ENCODE data around the gene ASTN1.

ASTN1 gene

DNA sequence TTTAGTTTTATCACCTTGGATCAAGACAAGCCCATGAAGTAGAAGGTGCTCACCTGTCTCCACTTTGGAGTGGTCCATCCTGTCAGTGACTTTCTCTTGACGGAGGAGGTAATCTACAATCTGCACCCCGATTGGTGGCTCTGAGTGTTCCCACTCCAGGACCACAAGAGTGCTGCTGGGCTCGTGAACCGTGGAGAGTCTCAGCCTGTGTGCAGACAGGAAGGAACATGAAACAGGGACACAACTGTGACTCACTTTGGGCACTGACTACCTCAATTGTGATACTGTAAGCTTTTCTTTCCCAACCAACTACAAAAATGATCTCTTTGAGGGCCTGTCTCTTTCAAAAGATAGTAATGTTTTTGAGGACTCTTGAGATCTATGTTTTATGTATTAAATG is 280.2 kb downstream of the ASTN1 start:
- no peaks in the 10 kb centered on the region for H3K9me3 ChIP-seq (ENCODE audit: control insufficient read depth in 1 of 2, low read length in 2 of 2)
- H3K27ac ChIP-seq (ENCODE audit: low read length) = no peak overlapping the region
- no peaks in the 10 kb centered on the region for H3K27me3 ChIP-seq (ENCODE audit: low read depth, low read length)
- H3K4me1 ChIP-seq (ENCODE audit: control insufficient read depth in 1 of 2, insufficient read depth in 2 of 2, low read length in 2 of 2) = no peaks in the 10 kb centered on the region
- no peaks in the 10 kb centered on the region for H3K36me3 ChIP-seq (ENCODE audit: control insufficient read depth in 1 of 2, insufficient read depth in 2 of 2, low read length in 2 of 2)
- no peak overlapping the region for H3K4me3 ChIP-seq (ENCODE audit: low read depth in 1 of 2, low read length in 2 of 2)

DNA sequence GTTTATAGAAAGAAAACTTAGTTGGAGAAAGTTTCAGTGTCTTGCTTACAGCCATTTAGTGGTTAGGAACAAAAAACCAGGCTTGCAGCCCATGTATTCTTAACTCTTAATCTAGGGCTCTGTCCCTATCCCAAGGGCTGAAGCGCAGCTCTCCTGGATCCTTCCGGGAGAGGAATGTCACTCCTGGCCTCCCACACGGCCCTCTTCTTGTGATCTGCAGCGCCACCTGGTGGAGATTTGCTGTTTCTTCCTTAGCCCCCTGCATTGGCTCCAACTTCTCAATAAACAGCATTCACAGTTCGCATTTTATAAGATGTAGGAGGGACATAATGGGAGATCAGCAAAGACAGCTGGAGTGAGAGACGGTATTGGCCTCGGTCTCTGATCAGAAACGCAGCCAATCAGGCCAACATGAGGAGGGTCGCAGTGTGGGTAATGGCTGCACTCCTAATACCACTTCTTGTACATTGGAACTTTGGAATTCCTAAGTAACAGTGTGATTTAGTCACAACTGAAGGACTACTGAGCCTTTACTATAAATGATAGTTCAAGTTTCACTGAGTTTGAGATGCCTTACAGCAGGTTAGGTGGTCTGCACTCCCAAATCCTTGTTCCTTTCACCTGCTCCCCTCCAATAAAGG is 283.4 kb downstream of the ASTN1 start:
- Histone ChIP-seq H3K4me1 (ENCODE audit: control insufficient read depth in 1 of 2, insufficient read depth in 2 of 2, low read length in 2 of 2) (no peaks in the 10 kb centered on the region), H3K4me3 (ENCODE audit: low read depth in 1 of 2, low read length in 2 of 2) (no peak overlapping the region), H3K27me3 (ENCODE audit: low read depth, low read length) (no peaks in the 10 kb centered on the region), H3K9me3 (ENCODE audit: control insufficient read depth in 1 of 2, low read length in 2 of 2) (no peaks in the 10 kb centered on the region), H3K27ac (ENCODE audit: low read length) (no peak overlapping the region), H3K36me3 (ENCODE audit: control insufficient read depth in 1 of 2, insufficient read depth in 2 of 2, low read length in 2 of 2) (no peaks in the 10 kb centered on the region)

DNA sequence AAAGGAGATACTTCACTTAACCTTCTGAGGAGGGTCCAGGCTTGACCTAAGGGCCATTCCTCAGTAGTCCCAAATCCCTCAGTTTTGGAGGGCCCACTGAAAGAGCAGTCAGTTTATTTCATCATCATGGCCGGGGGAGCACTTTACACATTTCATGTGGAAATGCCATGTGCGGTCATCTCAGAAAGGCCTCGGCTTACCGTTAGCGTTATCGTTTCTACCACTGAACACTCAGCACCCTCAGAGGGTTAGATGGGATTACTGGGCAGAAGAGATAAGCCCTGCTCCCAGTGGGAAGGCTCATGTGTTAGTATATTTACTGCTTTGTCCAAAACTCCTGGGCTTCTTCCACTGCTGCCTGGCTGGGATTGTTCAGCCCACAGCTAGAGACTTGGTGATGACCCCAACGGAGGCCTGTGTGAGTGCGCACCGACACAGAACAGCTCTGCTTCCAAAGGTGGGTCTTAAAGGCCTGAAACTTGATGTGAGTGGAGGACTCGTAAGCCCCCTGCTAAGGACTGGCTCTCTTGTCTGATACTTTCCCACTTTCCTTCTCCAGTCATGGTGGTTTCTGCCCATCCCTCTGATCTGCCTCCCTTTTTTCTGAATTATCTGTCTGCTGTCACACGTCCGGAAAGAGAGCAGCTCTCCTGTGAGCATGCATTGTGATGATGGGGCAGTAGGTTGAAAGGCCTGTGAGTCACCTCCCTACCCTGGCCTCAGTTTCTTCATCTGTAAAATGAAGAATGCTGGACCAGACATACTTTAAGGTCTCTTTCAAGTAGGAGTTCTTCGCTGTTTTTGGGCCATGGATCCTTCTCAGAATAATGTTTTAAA is 284.5 kb downstream of the ASTN1 start:
- Histone ChIP-seq H3K9me3 (ENCODE audit: control insufficient read depth in 1 of 2, low read length in 2 of 2) (no peaks in the 10 kb centered on the region), H3K4me3 (ENCODE audit: low read depth in 1 of 2, low read length in 2 of 2) (no peak overlapping the region), H3K36me3 (ENCODE audit: control insufficient read depth in 1 of 2, insufficient read depth in 2 of 2, low read length in 2 of 2) (no peaks in the 10 kb centered on the region), H3K4me1 (ENCODE audit: control insufficient read depth in 1 of 2, insufficient read depth in 2 of 2, low read length in 2 of 2) (no peaks in the 10 kb centered on the region), H3K27me3 (ENCODE audit: low read depth, low read length) (no peaks in the 10 kb centered on the region), H3K27ac (ENCODE audit: low read length) (no peak overlapping the region)

DNA sequence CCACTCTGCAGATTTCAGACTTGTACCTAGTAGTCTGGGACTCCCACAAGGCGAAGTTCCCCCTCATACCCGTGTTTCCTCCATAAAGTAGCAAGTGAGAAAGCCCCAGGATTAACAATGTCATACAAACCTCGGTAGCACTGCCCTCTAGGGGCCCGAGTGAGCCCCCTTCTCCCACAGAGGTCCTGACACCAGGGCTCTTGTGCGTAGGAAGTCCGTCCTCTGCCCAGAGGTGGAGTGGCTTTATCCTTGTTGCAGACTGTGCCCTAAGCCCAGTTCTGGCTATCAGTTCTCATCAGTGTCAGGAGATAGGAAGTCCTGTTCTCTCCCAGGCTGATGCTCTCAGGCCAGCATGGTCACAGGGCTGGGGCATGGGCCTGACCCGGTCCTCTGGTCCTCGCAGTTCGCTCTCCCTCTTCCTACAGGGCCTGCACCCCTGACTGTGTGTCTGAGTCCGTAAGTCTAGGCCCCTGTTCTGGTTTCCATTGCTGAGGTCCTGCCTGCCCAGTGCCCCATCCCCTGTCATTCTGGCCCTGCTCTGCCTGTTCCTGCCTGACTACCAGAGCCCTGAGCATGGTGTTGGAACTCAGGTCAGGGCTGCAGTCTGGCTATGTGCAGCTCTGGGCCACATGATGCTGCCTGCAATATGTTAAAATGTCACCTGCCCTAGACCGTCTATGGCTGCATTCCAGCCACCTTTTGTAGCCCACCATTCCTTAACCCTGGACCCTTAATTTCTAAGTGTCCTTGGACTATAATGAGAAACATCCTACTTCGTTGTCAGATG is 285.6 kb downstream of the ASTN1 start:
- no peaks in the 10 kb centered on the region for H3K4me1 ChIP-seq (ENCODE audit: control insufficient read depth in 1 of 2, insufficient read depth in 2 of 2, low read length in 2 of 2)
- no peaks in the 10 kb centered on the region for H3K9me3 ChIP-seq (ENCODE audit: control insufficient read depth in 1 of 2, low read length in 2 of 2)
- H3K27me3 ChIP-seq (ENCODE audit: low read depth, low read length) = no peaks in the 10 kb centered on the region
- H3K27ac ChIP-seq (ENCODE audit: low read length) = no peak overlapping the region
- H3K36me3 ChIP-seq (ENCODE audit: control insufficient read depth in 1 of 2, insufficient read depth in 2 of 2, low read length in 2 of 2) = no peaks in the 10 kb centered on the region
- no peak overlapping the region for H3K4me3 ChIP-seq (ENCODE audit: low read depth in 1 of 2, low read length in 2 of 2)

DNA sequence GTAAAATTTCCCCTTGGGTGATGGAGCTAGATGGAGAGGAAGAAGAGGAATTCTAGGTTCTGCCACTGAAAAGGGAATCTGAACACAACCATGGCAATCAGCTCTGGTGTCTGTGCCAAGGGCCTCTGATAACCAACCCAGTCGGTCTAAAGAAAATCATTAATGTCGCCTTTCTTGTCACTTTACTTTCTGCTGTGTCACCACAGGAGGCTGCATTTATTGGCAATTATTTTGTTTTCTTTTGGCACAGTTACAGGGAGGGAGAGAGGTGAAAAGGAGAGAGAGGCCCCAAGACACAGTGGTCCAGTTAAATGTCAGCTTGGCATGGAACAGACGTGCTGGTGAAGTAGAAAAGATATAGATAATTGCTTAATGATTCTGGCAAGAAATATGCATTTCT is 287.0 kb downstream of the ASTN1 start:
- Histone ChIP-seq H3K36me3 (ENCODE audit: control insufficient read depth in 1 of 2, insufficient read depth in 2 of 2, low read length in 2 of 2) (no peaks in the 10 kb centered on the region), H3K27me3 (ENCODE audit: low read depth, low read length) (no peaks in the 10 kb centered on the region), H3K4me3 (ENCODE audit: low read depth in 1 of 2, low read length in 2 of 2) (no peak overlapping the region), H3K9me3 (ENCODE audit: control insufficient read depth in 1 of 2, low read length in 2 of 2) (no peaks in the 10 kb centered on the region), H3K27ac (ENCODE audit: low read length) (no peak overlapping the region), H3K4me1 (ENCODE audit: control insufficient read depth in 1 of 2, insufficient read depth in 2 of 2, low read length in 2 of 2) (no peaks in the 10 kb centered on the region)

DNA sequence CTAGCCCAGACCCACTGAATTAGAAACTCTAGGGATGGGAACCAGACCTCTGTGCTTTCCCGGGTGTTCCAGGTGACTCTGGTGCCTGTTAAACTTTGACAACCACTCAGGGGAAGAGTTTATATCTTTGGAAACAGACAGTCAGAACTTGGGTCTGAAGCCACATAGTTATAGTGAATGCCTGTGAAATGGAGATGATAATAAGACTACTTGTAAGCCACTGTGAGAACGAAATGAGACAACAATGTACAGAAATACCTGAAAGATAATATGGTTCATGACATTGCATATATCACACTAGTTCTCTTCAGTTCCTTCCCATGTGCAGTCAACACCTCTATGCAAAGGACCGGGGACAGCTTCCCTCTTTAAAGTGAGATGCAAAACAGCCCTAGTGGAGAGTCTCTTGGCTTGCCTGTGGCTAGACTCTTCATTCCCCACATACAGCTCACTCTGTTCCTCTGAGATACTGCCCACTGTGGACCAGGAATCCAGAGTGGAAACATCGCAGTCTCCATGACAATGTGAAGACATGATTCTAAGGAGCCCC is 287.5 kb downstream of the ASTN1 start:
- H3K4me3 ChIP-seq (ENCODE audit: low read depth in 1 of 2, low read length in 2 of 2) = no peak overlapping the region
- H3K9me3 ChIP-seq (ENCODE audit: control insufficient read depth in 1 of 2, low read length in 2 of 2) = no peaks in the 10 kb centered on the region
- H3K27me3 ChIP-seq (ENCODE audit: low read depth, low read length) = no peaks in the 10 kb centered on the region
- no peaks in the 10 kb centered on the region for H3K4me1 ChIP-seq (ENCODE audit: control insufficient read depth in 1 of 2, insufficient read depth in 2 of 2, low read length in 2 of 2)
- H3K27ac ChIP-seq (ENCODE audit: low read length) = no peak overlapping the region
- H3K36me3 ChIP-seq (ENCODE audit: control insufficient read depth in 1 of 2, insufficient read depth in 2 of 2, low read length in 2 of 2) = no peaks in the 10 kb centered on the region

DNA sequence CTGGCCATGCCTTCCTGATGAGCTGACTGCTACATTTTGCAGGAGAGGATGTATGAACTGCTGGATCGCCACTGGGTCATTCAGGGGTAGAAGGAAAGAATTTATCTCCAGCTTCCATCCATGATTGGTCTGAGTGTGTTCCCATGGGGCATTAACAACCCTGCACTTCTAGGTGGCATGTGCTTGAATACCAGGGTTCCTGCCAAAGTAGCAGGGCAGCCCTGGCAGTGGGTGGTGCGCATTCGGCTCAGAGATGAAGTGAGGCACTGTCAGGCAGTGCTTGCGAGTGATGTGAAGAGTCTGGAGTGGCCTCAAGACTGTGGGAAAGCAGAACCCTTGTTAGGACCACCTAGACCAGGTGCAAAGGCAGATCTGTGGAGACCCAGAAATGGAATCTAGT is 294.9 kb downstream of the ASTN1 start:
- Histone ChIP-seq H3K27me3 (ENCODE audit: low read depth, low read length) (no peaks in the 10 kb centered on the region), H3K4me3 (ENCODE audit: low read depth in 1 of 2, low read length in 2 of 2) (no peak overlapping the region), H3K4me1 (ENCODE audit: control insufficient read depth in 1 of 2, insufficient read depth in 2 of 2, low read length in 2 of 2) (no peaks in the 10 kb centered on the region), H3K9me3 (ENCODE audit: control insufficient read depth in 1 of 2, low read length in 2 of 2) (no peaks in the 10 kb centered on the region), H3K27ac (ENCODE audit: low read length) (no peak overlapping the region), H3K36me3 (ENCODE audit: control insufficient read depth in 1 of 2, insufficient read depth in 2 of 2, low read length in 2 of 2) (no peaks in the 10 kb centered on the region)

DNA sequence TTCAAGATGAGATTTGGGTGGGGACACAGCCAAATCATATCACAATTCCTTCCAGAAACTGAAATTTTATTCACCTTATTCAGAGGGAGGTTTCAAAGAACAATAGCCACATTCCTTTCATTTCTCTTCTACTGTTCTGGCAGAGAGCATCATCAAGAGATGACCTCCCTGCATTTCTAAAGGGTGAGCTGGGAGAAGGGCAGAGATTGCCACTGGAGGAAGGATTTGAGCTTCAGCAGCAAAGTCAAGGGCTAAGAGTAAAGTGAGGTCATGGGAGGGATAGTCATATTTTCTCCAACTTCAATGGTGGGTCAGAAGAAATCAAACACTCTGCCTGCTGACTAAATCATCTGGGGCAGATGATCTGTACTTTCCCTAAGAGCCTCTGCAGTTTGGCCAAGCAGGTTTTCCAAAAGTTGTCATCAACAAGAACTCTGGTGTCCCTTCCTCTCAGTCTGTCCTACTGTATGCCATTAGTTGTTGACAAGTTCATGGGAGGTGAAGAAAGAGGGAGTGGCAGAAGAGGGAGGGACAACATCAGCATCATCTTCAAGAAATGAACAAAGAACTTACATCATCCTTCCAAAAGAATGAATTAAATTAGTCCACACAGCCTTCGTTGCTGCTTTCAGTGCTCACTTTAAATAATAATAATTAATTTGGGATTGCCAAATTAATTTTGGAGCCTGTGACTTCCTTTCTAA is 298.3 kb downstream of the ASTN1 start:
- H3K4me3 ChIP-seq (ENCODE audit: low read depth in 1 of 2, low read length in 2 of 2) = no peak overlapping the region
- H3K27ac ChIP-seq (ENCODE audit: low read length) = no peak overlapping the region
- no peaks in the 10 kb centered on the region for H3K36me3 ChIP-seq (ENCODE audit: control insufficient read depth in 1 of 2, insufficient read depth in 2 of 2, low read length in 2 of 2)

DNA sequence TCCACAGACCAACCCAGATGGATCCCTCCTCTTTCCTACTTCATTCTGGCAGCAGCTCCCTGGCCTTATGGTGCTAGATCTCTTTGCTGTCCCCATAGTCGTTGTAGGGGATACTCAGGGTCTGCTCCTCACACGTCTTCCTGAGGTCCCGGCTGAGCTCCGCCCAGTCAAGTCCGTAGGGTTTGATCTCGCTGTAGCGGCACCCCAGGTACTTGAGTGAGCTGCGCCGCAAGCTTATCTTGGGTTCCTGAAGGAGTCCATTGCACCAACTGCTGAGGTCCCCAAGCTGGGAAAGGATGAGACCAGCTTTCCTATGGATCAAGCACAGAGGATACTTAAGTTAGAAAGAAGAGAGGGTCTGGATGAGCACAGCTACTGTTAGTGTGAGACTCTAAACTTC is 300.3 kb downstream of the ASTN1 start:
- no peaks in the 10 kb centered on the region for H3K9me3 ChIP-seq (ENCODE audit: control insufficient read depth in 1 of 2, low read length in 2 of 2)
- H3K4me3 ChIP-seq (ENCODE audit: low read depth in 1 of 2, low read length in 2 of 2) = no peak overlapping the region
- no peak overlapping the region for H3K27ac ChIP-seq (ENCODE audit: low read length)
- H3K36me3 ChIP-seq (ENCODE audit: control insufficient read depth in 1 of 2, insufficient read depth in 2 of 2, low read length in 2 of 2) = no peaks in the 10 kb centered on the region
- H3K4me1 ChIP-seq (ENCODE audit: control insufficient read depth in 1 of 2, insufficient read depth in 2 of 2, low read length in 2 of 2) = no peaks in the 10 kb centered on the region
- no peaks in the 10 kb centered on the region for H3K27me3 ChIP-seq (ENCODE audit: low read depth, low read length)

More for the DNA sequence above, 298.3 kb downstream of the ASTN1 start:
- Histone ChIP-seq H3K9me3 (ENCODE audit: control insufficient read depth in 1 of 2, low read length in 2 of 2) (no peaks in the 10 kb centered on the region), H3K4me1 (ENCODE audit: control insufficient read depth in 1 of 2, insufficient read depth in 2 of 2, low read length in 2 of 2) (no peaks in the 10 kb centered on the region), H3K27me3 (ENCODE audit: low read depth, low read length) (no peaks in the 10 kb centered on the region)

DNA sequence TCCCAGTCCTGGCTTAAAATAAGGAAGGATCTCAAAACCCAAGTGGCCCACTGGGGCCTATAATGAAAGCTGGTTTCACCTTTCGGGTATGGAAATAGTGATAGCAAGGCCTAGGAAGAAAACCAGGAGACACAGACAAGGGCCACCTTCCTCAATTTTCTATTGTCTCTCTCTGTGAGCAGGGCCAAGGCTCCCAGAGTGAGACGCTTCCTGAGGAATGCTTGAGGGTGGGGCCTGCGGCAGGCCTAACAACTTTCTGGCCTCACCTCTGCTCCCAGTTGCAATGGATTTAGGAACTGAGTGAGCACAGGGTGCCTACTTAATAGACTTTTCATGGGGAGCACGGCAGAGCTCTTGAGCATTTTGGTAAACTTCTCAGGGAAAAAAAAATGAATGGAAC is 300.9 kb downstream of the ASTN1 start:
- H3K27me3 ChIP-seq (ENCODE audit: low read depth, low read length) = no peaks in the 10 kb centered on the region
- H3K4me1 ChIP-seq (ENCODE audit: control insufficient read depth in 1 of 2, insufficient read depth in 2 of 2, low read length in 2 of 2) = no peaks in the 10 kb centered on the region
- no peak overlapping the region for H3K27ac ChIP-seq (ENCODE audit: low read length)
- H3K36me3 ChIP-seq (ENCODE audit: control insufficient read depth in 1 of 2, insufficient read depth in 2 of 2, low read length in 2 of 2) = no peaks in the 10 kb centered on the region
- H3K9me3 ChIP-seq (ENCODE audit: control insufficient read depth in 1 of 2, low read length in 2 of 2) = no peaks in the 10 kb centered on the region
- no peak overlapping the region for H3K4me3 ChIP-seq (ENCODE audit: low read depth in 1 of 2, low read length in 2 of 2)

Data from muscle layer of duodenum (tissue), 2 donors.